OCI-LY1 (cell line): ENCODE data around the gene MERTK.

ENCODE experiments used
- CTCF ChIP-seq: fragments of 200-600 bp; sonication (generic), shearing (Covaris generic); IDR thresholded peaks from 2 replicates; pipeline ENCODE4 v1.5.1; 2017; ENCODE audit warnings: mild to moderate bottlenecking, antibody characterized with exemption, low read length, moderate library complexity, mixed read lengths
- EZH2 ChIP-seq: fragments of 200-600 bp; sonication (generic), shearing (Covaris generic); IDR thresholded peaks from 2 replicates; pipeline ENCODE4 v1.8.0; 2017; ENCODE audit warnings: borderline replicate concordance, mixed run types, mild to moderate bottlenecking, antibody characterized with exemption, low read length, moderate library complexity, mixed read lengths

GRCh38 chr2:112001136-112001715 is 102.8 kb downstream of the MERTK start:
- TF ChIP-seq CTCF = no peak
- no peak for TF ChIP-seq EZH2
